ENCODE measurements around the gene VPS9D1. TPM values are rescaled to one million over a fixed set of nuclear protein-coding genes. Genes with fewer than 3 reads are reported as not detected.

Gene VPS9D1
- total RNA-seq, 1 experiment from 2014 or later, result 6.3 TPM

- no peak overlapping the region for H3K4me3 ChIP-seq (ENCODE audit: low read depth in 2 of 2, low read length in 2 of 2)
- intact Hi-C loops (cut with micrococcal nuclease; ENCODE audit: unreplicated experiment), result no loop called here
- POLR2A ChIA-PET, result no interaction called here
- ATAC-seq, result no peak
- H3K27me3 ChIP-seq (ENCODE audit: control insufficient read depth, insufficient read depth, low read length), result no peaks in the 10 kb centered on the region
- no peak overlapping the region for H3K27ac ChIP-seq (ENCODE audit: low read length)
- peaks cover 3% of the 10 kb centered on the region; the same call in 1 of the 2 replicates for H3K36me3 ChIP-seq (ENCODE audit: control insufficient read depth, insufficient read depth, low read length)
- CTCF ChIA-PET, result no interaction called here
- no TSS peak for BruUV-seq (replicated peaks)
- no peaks in the 10 kb centered on the region for H3K9me3 ChIP-seq (ENCODE audit: control insufficient read depth, insufficient read depth, low read depth, low read length)
- TF ChIP-seq POLR2AphosphoS5 (IDR thresholded peaks at IDR 0.05; ENCODE audit: low read depth, low read length), result no peak
- no peak for TF ChIP-seq SIN3A (IDR thresholded peaks at IDR 0.05; ENCODE audit: borderline replicate concordance, insufficient read depth, low read depth, low read length)
- no peak for TF ChIP-seq TCF7L2 (IDR thresholded peaks at IDR 0.05; ENCODE audit: low read depth, low read length)
- no peak for TF ChIP-seq REST (IDR thresholded peaks at IDR 0.05; ENCODE audit: insufficient read depth in 1 of 2, low read depth in 2 of 2, low read length in 1 of 2)
- no peak for TF ChIP-seq CTCF (IDR thresholded peaks at IDR 0.05)
- in situ Hi-C loops (cut with HindIII; ENCODE audit: low pct_unique_long_range_greater_than_20kb, low sequenced_read_pairs), result no loop called here
- H3K4me1 ChIP-seq (ENCODE audit: control insufficient read depth, insufficient read depth, low read length), result no peaks in the 10 kb centered on the region
- no peak for DNase-seq (ENCODE audit: low read depth, low spot score)
Observed at GRCh38 chr16:89729293-89729692, 8.6 kb upstream of the VPS9D1 start.

- H3K36me3 ChIP-seq (ENCODE audit: control insufficient read depth, insufficient read depth, low read length), result peaks cover 3% of the 10 kb centered on the region; the same call in 1 of the 2 replicates
- no peaks in the 10 kb centered on the region for H3K4me1 ChIP-seq (ENCODE audit: control insufficient read depth, insufficient read depth, low read length)
- no peak for ATAC-seq
- no peaks in the 10 kb centered on the region for H3K27me3 ChIP-seq (ENCODE audit: control insufficient read depth, insufficient read depth, low read length)
- BruUV-seq (replicated peaks), result no TSS peak
- H3K9me3 ChIP-seq (ENCODE audit: control insufficient read depth, insufficient read depth, low read depth, low read length), result no peaks in the 10 kb centered on the region
- POLR2A ChIA-PET, result no interaction called here
- no peak overlapping the region for H3K4me3 ChIP-seq (ENCODE audit: low read depth in 2 of 2, low read length in 2 of 2)
- TF ChIP-seq TCF7L2 (IDR thresholded peaks at IDR 0.05; ENCODE audit: low read depth, low read length) (no peak), REST (IDR thresholded peaks at IDR 0.05; ENCODE audit: insufficient read depth in 1 of 2, low read depth in 2 of 2, low read length in 1 of 2) (no peak), POLR2AphosphoS5 (IDR thresholded peaks at IDR 0.05; ENCODE audit: low read depth, low read length) (no peak), CTCF (IDR thresholded peaks at IDR 0.05) (no peak), SIN3A (IDR thresholded peaks at IDR 0.05; ENCODE audit: borderline replicate concordance, insufficient read depth, low read depth, low read length) (no peak)
- DNase-seq (ENCODE audit: low read depth, low spot score), result no peak
- CTCF ChIA-PET, result interaction anchor here (0.5 kb wide), 1 partner anchor 13 kb away, joined by 3 read pairs; no protein-coding TSS in a partner anchor
- intact Hi-C loops (cut with micrococcal nuclease; ENCODE audit: unreplicated experiment) (no loop called here), in situ Hi-C loops (cut with HindIII; ENCODE audit: low pct_unique_long_range_greater_than_20kb, low sequenced_read_pairs) (no loop called here)
- H3K27ac ChIP-seq (ENCODE audit: low read length), result no peak overlapping the region
Observed at GRCh38 chr16:89727406-89728120, 6.9 kb upstream of the VPS9D1 start.
